Stimulated activated CD8-positive, alpha-beta memory T cell treated with anti-CD3 and anti-CD28 coated beads, Interleukin-12 subunit alpha, Interleukin-12 subunit beta, amount 100 ng/mL, for 24 hours (primary cell): ENCODE measurements around the gene HCLS1.
"Not testable (repeated sequence)": the region's sequence is repeated elsewhere in the genome, so short reads cannot be mapped to it uniquely, and the experiment has no call there.

Experiments used
- DNase-seq: peaks from one replicate; pipeline ENCODE4 v3.0.0-alpha.2; 2020; ENCODE audit errors: extremely low read depth

Gene HCLS1

GRCh38 chr3:121654493-121655385 is 6.0 kb downstream of the HCLS1 start:
- DNase-seq = no peak

- no peak for DNase-seq
Observed at GRCh38 chr3:121651684-121652083, 9.0 kb downstream of the HCLS1 start.

DNA sequence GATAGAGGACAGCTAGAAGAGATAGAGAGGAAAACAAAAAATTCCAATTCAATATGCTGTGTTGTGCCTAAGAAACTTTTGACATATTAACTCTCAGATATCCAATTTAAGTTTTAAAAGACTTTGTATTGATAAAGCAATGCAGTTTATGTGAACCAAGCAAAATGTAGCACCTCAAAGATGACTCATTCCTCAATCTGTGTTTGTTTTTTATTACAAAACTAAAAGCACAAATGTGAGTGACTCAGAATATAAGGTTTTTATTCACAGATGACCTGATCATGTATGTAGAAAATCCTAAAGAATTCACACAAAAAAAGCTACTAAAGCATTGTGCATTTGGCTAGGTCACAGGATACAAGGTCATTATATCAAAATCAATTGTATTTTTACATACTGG is 11.1 kb downstream of the HCLS1 start:
- no peak for DNase-seq

DNA sequence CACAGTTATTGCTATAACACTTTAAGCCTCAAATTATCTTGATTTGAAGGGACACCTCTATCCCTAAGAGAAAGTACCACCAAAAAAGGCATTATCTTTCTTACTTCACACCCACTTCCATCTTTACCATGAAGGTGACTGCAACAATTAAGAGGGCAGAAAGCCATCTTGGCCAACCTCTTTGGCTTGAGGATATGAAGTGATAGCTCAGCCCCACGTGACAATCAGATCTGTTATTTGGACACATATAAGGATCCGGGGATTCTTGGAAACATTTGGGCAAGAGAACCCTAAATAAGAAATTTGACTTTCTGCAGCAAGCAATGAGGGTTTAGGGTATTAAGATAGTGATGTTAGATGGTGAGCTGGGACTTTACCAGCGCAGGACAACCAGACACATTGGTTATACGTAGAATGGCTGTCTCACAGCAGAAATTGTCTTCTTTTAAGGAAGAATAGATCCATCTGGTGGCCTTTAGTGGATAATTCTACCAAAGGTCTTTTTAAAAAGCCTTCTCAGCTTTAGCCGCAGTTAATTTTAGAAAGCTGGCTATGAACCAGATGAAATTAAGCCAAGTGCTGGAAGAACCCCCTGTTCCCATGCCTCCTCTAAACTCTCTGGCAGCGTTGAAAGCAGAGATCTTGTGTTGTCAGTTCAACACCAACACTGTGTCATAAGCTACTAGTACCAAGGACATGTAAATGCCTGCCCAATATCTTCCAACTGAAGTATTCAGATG is 12.3 kb downstream of the HCLS1 start:
- no peak for DNase-seq

- no peak for DNase-seq
Observed at GRCh38 chr3:121645054-121645453, 15.6 kb downstream of the HCLS1 start.

- no peak for DNase-seq
Observed at GRCh38 chr3:121642601-121643314, 17.9 kb downstream of the HCLS1 start.

- no peak for DNase-seq
Observed at GRCh38 chr3:121641127-121641526, 19.6 kb downstream of the HCLS1 start.

GRCh38 chr3:121637922-121638321 is 22.8 kb downstream of the HCLS1 start:
- no peak for DNase-seq

DNA sequence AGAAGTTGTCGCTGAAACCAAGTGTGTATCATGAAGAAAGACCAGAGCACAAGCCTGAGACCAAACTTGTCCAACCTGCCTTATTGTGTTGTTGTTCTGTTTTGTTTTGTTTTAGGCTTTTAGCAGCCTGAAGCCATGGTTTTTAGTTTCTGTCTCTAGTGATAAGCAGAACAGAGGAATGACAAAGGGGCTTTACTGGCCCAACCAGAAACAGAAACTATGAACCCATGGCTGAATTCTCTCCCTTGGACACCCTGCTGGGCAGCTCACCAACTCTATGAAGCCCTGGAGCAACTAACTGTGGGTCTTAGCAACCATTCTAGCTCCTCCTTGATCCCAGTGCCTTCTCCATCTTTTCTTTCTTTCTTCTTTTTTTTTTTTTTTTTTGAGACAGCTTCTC is 30.3 kb downstream of the HCLS1 start:
- DNase-seq = no peak

- no peak for DNase-seq
Observed at GRCh38 chr3:121629601-121630000, 31.1 kb downstream of the HCLS1 start.

DNA sequence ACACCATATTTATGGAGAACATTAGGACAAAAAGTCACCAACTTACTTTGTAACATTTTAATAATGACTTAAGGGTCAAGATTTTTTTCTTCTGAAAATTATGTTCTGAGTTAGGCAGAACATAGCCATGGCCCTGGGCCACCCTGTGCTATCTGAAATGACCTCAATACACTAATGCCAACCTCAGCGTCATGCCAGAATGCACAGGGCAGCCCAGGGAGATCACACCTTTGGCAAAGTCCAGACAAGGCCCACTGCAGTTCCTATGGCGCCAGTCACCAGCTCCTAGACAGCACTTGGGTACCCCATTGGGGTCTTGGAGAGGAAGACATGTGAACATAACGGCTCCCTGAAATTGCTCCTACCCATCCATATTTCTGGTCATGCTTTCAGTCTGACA is 33.1 kb downstream of the HCLS1 start:
- DNase-seq = no peak

DNA sequence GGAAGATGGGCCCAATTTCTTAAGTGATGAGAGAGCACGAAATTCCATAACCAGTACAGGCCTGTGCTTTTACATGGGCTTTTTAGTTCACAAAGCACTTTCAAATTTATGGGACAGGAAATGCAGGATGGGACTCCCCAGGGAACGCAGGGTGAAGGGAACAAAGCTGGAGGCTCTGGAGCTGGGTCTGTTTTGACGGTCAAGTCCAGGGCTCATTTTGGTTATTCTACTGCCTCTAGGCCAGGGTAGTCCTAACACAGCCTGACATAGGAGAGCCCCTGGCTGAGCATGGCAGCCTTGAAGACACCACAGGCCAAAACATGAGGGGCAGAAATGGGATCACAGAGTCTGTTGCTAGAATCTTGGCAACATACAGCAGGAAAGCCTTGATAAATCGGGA is 33.5 kb downstream of the HCLS1 start:
- no peak for DNase-seq

- DNase-seq = no peak
Observed at GRCh38 chr3:121626495-121626894, 34.2 kb downstream of the HCLS1 start.

GRCh38 chr3:121624147-121624899 is 36.4 kb downstream of the HCLS1 start:
- DNase-seq = no peak

DNA sequence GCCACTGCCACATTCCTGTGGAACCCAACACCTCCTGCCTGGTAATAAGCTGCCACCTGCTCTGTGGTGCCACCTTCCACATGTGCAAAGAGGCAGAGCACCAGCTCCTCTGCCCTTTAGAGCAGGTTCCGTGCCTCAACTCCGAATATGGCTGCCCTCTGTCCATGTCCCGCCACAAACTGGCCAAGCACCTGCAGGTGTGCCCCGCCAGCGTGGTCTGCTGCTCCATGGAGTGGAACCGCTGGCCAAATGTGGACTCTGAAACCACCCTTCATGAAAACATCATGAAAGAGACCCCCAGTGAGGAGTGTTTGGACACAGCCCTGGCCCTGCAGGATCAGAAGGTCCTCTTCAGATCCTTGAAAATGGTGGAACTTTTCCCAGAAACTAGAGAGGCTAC is 39.2 kb downstream of the HCLS1 start:
- DNase-seq = no peak

DNA sequence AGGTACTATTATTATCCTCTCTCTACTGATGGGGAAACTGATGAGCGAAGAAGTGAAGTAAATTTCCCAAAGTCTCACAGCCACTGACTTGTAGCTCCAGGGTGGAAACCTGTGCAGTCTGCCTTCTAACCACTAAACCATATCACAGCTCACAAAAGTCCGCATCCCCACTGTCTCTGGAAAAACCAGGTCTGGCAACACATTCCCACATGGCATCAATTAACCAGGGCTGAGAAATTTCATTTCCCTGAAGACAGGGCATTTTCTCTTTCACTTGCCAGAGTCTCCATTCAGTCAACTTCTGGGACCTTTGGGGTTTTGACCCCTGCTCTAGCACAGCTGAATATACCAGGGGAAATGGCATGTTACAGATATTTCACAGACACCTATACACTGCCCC is 41.0 kb downstream of the HCLS1 start:
- DNase-seq = no peak

- DNase-seq = no peak
Observed at GRCh38 chr3:121606106-121606505, 54.6 kb downstream of the HCLS1 start.

DNA sequence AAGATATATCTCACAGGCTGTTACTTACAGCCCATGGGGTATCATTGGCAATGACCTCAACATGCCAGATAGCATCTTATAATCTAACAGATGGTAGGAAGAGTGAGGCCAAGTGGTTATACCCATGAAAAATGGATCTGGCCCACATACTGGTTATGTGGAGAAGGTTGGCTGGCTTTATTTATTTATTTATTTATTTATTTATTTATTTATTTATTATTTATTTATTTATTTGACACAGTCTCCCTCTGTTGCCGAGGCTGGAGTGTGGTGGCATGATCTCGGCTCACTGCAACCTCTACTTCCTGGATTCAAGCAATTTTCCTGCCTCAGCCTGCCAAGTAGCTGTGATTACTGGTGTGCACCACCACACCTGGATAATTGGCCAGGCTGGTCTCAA is 55.9 kb downstream of the HCLS1 start:
- DNase-seq = no peak

DNA sequence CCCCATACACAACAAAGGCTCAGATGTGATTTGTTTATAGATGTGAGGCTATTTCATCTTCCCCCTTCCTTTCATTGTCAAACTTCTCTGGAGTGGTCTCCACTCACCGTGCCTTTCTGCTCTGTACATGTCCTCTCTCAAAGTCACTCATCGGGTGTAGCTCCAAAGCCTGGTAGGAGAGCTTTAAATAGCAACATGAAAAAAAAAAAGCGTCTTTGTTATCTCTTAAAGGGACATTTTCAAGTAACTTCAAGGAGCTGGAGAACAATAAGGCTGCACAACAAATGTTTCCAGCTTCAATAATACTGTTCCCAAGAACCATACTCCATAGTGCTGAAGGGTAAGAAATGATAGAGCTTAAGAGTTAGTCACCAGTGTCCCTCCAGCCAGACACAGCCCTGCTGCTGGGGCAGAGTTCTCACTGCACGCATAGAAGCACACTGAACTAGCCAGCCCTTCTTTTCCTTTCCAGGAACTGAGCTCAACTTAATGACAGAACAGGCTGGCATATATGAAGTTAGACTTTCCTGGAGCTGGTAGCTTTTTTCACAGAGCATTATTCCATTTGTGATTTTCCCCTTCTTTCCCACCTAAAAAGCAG is 59.4 kb downstream of the HCLS1 start:
- no peak for DNase-seq

DNA sequence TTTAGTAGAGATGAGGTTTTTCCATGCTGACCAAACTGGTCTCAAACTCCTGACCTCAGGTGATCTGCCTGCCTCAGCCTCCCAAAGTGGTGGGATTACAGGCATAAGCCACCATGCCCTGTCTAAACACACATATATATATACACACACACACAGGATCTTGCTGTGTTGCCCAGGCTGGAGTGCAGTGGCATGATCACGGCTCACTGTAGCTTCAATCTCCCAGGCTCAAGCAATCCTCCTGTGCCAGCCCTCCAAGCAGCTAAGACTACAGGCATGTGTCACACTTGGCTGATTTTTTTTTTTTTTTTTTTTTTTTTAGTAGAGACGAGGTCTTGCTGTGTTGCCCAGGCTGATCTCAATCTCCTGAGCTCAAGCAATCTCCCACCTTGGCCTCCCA is 60.8 kb downstream of the HCLS1 start:
- DNase-seq = not testable (repeated sequence)

DNA sequence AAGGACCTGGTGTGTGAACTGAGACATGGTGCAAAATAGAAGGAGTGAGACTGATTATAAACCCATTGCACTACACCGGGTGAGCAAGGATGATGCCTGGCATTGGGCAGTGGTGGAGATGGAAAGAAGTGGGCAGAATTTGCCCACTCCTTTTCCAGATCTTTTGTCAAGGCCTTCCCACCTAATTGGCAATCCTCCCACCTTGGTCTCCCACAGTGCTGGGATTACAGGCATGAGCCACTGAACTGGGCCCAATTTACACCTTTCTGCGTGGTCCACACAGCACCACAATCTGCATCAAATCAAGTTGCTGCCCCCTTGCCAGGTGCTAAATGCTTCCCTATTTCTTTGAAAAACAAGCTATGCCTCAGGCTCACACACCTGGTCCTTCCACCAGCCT is 62.1 kb downstream of the HCLS1 start:
- DNase-seq = no peak
